Measurements from ENCODE around the gene CD248.
A peak's percentile ranks its signal among the peaks of the same experiment; 100 is the strongest.
"Not testable (repeated sequence)": the region's sequence is repeated elsewhere in the genome, so short reads cannot be mapped to it uniquely, and the experiment has no call there.

The CD248 gene

DNA sequence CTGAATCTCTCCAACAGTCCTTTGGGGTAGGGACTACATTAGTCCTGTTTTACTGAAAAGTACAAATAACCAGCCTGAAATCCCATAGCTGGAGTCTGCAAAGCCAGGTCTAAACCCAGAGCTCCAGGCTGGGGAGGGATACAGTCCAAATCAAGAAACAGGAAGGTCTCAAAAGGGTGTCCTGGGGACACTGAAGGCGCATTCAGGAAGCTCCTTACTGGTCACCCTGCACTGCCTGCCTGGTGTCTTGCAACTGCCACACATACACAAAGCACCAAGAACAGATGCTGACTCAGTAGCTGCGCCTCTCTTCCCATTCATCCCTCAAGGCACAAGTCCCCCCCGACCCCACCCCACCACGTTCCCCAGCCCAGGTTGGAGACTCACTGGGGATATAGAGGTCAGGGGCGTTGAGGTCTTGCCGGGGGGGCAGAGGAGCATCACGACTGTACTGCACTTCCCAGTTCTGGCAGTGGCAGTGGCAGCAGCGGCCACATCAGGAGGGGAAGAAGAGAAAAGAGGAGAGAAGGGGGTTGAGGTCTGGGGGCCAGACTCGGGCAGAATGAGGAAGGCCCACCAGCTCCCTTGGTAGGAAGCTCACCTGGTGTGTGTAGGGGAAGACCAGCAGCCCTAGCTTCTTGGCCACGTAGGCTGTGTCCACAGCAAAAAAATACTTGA lies 29.5 kb downstream of the CD248 start:
- DNase-seq: no peak

GRCh38 chr11:66286699-66287098 lies 30.1 kb downstream of the CD248 start:
- DNase-seq: no peak

DNA sequence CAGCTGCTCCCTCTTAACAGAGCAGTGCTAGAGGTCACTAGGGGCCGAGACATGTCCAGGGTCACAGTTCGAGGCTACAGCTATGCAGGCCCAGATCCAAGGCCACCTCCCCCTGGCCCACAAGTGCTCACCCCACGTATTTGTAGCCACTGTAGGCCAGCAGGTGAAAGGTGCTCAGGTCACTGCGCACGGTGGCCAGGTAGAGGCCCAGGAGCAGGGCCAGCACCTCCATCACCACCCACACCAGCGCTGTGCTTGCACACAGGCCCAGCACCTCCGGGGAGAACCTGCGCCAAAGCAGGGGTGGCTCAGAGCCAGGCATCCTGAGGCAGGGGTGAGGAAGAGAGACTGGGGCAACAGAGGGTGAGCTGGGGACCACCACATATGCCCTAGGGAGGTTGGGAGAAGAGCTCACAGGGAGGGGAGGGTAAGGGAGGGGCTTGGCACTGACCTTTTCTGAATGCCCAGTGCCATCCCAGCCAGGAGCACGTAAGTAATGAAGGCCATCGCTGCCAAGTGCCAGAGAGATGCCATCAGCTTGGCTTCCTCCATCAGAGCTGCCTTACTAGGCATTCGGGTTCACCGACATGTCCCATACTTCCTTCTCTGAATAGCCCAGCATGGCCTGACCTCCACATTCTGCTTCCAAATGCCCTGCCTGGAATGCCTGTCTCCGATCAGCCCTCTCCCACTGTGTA lies 31.4 kb downstream of the CD248 start:
- DNase-seq: no peak

DNA sequence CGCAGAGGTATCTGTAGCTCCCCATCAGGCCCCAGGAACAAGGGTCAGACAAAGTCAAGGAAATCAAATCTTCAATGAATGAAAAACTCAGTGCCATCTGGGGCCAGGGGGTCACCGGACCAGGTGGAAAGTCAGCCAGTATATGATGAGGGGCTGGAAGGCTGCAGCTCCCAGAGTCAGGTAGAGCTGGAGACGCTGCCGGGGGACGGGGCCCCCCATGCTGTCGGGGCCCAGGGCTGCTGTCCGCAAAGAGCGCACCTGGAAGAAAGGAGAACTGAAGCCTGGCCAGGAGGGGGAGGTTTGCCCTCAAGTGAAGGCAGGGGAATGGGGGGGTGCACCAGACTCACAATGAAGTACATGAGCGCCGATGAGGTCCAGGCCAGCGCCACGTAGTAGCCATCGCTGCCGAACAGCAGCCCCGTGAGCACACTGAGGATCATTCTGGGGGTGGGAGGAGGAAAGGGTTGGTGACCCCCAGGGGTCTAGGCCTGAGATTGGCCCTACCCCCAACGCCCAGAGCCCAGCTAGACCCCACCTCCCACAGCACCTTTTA lies 32.2 kb downstream of the CD248 start:
- DNase-seq: no peak

GRCh38 chr11:66283461-66284105 lies 33.3 kb downstream of the CD248 start:
- DNase-seq: no peak

DNA sequence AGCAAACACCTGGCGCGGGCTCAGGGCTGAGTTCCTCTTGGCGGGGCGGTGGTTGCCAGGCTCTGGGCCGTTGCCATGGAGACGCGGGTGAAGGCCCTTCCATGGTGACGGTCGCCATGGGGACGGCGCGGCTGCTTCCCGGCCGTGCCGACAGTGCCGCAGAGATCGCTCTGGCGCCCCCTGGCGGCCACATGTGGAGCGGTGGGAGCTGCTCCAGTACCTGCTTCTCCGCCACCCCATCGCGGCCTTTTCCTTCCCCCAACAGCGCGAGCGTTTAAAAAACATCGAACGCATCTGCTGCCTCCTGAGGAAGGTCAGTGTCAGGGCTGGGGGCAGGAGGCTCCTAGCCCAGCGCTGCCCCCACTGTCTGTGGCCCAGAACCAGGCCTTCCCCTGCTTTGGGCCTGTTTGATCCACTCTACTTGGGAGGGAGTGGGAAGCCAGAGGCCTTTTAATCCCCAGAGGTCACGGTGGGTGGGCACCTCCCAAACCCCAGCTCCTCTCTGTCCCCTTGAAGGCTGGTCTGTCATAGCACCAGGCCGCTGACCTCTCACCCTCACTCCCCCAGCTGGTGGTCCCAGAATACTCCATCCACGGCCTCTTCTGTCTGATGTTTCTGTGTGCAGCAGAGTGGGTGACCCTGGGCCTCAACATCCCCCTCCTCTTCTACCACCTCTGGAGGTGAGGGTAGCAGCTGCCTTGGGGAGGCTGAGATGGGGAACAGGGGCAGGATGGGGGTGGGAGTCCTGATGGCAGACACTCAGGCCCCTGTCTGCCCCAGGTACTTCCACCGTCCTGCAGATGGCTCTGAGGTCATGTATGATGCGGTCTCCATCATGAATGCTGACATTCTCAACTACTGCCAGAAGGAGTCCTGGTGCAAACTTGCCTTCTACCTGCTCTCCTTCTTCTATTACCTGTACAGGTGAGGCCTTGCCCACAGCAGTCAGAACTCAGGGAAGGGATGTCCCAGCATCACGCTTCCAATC lies 34.1 kb downstream of the CD248 start:
- DNase-seq: peak; percentile 99

DNA sequence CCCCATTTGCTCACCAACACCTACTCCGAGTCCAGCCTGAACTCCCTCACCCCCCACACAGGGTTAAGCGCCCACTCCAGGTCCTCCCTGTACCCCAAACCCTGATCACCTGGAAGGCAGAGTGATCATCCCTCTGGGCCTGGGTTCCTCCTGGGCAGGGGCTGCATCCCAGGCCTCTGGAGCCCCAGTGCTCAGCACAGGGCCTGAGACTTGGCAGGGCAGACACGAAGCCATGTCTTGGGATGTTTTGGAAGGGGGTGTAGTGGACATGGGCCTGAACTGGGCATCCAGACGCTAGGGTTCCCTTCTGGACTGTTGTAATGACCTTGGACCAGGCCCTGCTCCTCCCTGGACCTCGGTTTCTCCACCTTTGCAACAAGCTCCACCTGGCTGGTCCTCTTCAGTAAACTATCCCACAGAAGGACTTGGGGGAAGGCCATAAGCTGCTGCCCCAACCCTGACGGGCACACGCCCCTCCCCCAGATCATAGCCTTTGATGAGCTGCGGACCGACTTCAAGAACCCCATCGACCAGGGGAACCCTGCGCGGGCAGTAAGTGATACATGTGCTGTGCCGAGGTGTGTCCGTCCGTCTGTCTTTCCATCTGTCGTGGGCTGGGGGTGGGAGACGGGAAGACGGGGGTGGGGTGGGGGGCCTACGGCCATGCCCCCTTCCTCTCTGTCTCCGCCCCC lies 34.9 kb downstream of the CD248 start:
- DNase-seq: no peak

GRCh38 chr11:66281001-66281400 lies 35.8 kb downstream of the CD248 start:
- no peak for DNase-seq

DNA sequence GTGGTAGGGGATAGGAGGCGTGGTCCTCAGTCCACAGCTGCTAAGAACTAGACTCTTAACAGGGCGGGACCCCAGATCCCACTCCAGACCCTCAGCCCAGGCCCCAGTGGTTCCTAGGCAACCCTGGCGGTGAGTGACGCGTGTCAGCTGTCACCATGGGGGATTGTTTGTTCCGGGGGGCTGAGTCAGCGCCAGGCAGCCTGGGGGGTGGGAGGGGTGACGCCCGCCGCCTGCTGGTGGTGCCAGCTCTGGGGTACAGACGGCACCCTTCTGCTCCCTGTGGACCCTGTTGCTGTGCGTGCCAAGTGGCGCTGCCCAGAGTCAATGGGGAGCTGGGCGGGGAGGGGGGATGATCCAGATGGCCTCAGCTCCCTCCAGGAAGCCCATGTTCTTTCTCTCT lies 36.4 kb downstream of the CD248 start:
- no peak for DNase-seq

- no peak for DNase-seq
Observed at GRCh38 chr11:66279092-66279734, 37.6 kb downstream of the CD248 start.

GRCh38 chr11:66278363-66279091 lies 38.3 kb downstream of the CD248 start:
- DNase-seq: no peak

GRCh38 chr11:66277471-66278362 lies 39.1 kb downstream of the CD248 start, which contains the start of gene CNIH2:
TSS of gene CNIH2 (plus strand) at chr11:66278175. CDS start at chr11:66278457, 282 bp downstream.
- DNase-seq: peak; percentile 42

- not testable (repeated sequence) for DNase-seq
Observed at GRCh38 chr11:66277064-66277463, 39.8 kb downstream of the CD248 start.

GRCh38 chr11:66276619-66277018 lies 40.2 kb downstream of the CD248 start:
- not testable (repeated sequence) for DNase-seq

DNA sequence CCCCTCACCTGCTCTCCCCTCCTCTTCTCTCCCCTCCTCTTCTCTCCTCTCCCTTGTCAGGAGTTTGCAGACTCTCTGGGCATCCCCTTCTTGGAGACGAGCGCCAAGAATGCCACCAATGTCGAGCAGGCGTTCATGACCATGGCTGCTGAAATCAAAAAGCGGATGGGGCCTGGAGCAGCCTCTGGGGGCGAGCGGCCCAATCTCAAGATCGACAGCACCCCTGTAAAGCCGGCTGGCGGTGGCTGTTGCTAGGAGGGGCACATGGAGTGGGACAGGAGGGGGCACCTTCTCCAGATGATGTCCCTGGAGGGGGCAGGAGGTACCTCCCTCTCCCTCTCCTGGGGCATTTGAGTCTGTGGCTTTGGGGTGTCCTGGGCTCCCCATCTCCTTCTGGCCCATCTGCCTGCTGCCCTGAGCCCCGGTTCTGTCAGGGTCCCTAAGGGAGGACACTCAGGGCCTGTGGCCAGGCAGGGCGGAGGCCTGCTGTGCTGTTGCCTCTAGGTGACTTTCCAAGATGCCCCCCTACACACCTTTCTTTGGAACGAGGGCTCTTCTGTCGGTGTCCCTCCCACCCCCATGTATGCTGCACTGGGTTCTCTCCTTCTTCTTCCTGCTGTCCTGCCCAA lies 40.7 kb downstream of the CD248 start:
- DNase-seq: no peak

DNA sequence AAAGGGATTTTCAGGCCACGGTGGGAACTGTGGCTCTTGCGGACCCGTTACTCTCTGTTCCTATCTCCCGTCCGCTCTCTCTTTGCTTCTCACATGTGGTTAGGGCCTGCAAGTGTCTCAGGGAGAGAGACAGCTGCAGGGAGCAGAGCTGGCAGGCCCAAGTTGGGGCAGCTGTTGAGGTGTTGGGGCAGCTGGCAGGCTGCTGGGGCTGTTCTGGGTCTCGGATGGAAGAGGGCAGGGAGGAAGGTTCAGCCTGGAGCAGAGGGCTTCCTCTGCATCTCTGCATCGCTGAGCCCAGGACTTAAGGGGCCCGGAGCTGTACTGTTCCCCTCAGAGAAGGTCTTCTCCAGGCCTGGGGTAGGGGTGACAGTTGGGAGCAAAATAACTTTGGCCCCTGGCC lies 41.4 kb downstream of the CD248 start:
- DNase-seq: no peak

GRCh38 chr11:66274219-66274618 lies 42.6 kb downstream of the CD248 start:
- no peak for DNase-seq

DNA sequence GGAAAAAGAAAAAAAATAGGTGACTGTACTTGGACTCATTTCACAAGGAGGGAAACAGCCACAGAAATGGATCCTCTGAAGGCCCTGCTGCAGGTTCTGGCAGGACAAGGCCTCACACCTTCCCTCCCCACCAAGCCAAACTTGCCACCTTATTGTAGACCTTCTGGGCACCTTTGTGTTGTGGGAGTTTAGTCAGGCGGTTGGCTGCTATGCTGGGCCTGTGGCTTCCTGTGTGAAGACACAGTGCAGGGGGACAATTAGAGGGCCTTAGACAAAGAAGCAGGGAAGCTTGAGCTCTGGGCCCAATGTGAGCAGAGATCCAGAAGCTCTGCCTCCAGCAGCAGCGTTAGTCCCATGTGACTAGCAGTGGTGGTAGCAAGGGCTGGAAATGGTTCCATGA lies 44.2 kb downstream of the CD248 start:
- peak; percentile 28 for DNase-seq

GRCh38 chr11:66271816-66272215 lies 45.0 kb downstream of the CD248 start:
- no peak for DNase-seq
